HG03039 (cell line): Measurements from ENCODE around the gene MEMO1.
"Not testable (repeated sequence)": the region's sequence is repeated elsewhere in the genome, so short reads cannot be mapped to it uniquely, and the experiment has no call there.

ENCODE experiments used
- ATAC-seq: cut with Tn5 transposase; IDR thresholded peaks from one replicate; pipeline ENCODE4 v1.9.1; 2021; ENCODE audit warnings: mild to moderate bottlenecking, moderate library complexity; ENCODE audit not compliant: unreplicated experiment

MEMO1 gene

DNA sequence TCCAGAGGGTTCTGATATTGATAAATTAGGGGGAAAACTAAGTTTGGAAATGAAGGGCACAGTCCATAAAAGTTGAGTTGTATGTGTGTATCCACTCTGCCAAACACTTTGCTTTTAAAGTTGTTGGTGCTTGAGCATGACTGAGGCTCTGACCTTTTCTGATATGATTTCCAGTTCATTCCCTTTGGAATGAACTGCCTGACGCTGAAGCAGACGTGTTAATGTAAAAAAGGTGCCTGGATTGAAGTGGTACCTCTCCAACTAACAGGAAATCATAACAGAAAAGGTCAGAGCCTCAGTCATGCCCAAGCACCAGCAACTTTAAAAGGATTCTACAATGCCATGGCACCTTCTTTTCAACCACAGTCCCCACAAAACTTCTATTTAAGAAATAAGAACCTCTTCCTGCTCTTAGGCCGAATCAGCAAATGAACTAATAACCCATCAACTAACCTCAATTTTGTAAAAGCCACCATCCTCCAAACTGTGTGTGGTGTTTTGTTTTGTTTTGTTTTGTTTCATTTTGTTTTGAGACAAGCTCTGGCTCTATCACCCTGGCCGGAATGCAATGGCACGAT is 52.6 kb downstream of the MEMO1 start:
- ATAC-seq: no peak

DNA sequence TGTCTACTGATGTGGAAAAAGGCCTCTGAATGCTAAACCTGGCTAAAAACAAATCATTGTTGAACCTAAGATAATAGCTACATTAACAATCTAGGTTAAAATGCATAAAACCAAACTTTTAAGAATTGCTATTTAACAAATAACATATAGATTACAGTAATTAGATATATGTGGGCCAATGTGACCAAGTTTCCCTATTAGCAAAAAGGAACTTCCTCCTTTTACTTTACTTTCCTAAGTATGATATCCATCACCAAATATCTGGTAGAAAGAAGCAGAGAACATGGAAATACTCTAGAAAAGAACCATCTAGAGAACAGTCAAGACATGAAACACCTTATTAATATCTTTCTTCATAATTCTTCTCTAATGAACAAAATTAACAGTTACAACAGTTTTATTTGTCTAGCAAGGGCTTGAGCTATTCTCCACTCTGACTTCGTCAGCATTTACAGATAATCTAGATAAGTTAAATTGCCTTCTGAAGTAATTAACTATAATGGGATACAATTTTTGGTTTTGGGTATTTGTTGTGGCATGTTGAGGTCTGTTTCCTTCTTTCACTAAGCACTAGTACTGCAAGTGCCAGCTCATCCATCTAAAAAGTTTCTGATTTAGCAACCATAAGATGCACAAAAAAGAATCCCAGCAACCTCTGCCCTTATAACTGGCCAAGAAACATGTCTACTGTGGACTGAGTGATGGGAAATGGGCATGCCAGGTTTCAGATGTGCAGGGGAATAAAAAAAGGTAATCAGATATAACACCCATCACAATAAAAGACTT is 53.3 kb downstream of the MEMO1 start:
- ATAC-seq: no peak

DNA sequence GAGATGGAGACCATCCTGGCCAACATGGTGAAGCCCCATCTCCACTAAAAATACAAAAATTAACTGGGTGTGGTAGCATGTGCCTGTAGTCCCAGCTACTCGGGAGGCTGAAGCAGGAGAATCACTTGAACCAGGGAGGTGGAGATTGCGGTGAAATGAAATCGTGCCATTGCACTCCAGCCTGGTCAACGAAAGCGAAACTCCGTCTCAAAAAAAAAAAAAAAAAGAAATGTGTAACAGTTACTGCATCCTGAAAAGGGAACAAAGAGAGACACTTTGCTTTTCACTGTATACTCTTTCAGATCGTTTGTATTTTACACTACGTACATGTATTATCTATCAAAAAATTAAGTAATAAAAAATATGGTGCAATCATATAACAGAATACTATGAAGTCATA is 53.9 kb downstream of the MEMO1 start:
- ATAC-seq: not testable (repeated sequence)

DNA sequence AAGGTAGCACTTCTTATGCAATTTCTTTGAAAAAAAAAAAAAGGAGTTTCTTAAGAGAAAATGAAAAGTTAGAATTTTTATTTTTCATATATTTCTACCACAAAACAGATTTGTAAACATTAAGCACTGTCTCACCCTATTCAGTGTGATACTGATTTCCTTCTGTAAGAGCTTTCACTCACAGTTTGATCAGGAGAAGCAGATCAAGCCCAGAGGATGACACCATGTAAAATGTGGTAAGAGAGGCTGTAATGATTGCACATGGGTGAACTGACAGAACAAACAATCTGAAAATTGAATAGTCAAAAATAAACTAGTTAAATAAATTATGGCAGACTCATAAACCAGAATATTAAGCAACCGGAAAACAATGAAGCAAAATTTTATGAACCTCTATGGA is 54.5 kb downstream of the MEMO1 start:
- ATAC-seq: no peak

DNA sequence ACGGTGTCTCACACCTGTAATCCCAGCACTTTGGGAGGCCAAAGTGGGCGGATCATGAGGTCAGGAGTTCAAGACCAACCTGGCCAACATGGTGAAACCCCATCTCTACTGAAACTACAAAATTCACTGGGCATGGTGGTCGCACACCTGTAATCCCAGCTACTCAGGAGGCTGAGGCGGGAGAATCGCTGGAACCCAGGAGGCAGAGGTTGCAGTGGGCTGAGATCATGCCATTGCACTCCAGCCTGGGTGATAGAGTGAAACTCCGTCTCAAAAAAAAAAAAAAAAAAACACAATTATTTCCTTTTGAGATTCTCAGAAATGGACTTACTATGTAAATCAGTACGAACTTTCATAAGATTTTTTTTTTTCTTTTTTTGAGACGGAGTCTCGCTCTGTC is 57.7 kb downstream of the MEMO1 start:
- not testable (repeated sequence) for ATAC-seq

DNA sequence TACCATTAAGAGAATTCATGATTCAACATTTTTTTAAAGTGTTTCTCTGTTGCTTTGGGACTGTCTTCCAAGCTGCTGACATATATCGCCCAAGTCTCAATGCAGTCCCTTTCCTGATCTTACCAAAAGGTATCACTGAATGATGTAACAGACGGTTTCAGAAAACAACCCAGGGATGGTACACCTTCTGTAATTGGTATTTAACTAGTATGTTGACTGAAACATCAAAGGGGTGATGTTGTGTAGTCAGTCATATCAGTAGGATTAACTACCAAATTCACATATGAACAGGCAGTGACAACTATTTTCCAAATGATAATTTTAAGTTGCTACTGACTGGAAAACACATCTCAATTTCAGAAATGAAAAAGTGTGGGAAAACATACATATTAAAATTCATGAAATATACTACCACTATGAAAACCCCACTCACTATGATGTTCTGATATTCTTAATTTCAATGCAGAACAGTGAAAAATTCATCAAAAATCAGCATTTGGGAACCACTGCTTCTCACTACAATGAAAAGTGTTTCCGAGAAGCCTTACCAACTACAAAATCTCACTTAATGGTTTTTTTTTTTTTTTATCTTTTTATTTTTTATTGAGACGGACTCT is 59.8 kb downstream of the MEMO1 start:
- no peak for ATAC-seq

DNA sequence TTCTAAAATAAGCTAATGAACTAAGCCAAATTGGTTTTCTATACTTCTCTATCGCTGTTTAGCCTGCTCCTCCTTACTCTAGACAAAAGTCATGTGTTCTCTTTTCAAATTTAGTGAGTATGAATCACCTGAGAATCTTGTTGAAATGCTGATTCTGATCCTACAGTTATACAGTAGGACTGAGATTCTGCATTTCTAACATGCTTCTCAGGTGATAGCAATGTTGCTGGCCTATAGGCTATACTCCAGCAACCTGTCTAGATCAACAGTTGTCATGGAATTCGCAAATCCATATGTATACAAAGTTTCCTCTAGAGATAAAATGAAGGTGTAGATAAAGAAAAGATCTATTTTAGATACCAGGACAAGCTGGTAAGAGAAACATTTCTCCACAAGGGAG is 62.9 kb downstream of the MEMO1 start:
- ATAC-seq: no peak

DNA sequence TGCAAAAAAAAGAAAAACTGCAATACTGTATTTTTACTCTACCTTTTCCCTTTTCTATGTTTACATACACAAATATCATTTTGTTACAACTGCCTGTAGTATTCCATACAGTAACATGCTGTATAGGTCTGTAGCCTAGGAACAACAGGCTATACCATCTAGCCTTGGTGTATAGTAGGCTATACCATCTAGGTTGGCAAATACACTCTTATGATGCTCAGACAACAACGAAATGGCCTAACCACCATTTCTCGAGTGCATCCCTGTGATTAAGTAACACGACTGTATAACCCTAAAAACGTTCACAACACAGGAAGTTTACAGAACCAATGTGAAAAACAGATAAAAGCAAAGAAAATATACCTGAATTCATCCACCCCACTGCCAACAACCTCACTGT is 64.0 kb downstream of the MEMO1 start:
- no peak for ATAC-seq

DNA sequence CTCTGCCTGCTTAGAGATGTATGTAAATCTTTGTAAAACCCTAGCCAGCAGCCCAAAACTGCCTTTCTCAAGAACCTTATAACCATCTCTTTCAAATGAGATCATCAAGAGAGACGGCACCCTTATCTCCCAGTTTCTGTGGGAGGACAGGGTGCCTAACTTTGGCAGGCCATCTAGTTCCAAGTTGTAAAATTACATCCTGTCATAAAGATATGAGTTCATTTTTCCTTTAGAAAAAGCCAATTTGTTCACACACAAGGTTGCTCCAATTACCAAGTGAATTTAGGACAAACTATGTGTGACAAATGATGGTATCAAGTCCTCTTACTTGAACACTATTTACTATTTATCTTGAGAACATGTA is 65.3 kb downstream of the MEMO1 start:
- no peak for ATAC-seq

DNA sequence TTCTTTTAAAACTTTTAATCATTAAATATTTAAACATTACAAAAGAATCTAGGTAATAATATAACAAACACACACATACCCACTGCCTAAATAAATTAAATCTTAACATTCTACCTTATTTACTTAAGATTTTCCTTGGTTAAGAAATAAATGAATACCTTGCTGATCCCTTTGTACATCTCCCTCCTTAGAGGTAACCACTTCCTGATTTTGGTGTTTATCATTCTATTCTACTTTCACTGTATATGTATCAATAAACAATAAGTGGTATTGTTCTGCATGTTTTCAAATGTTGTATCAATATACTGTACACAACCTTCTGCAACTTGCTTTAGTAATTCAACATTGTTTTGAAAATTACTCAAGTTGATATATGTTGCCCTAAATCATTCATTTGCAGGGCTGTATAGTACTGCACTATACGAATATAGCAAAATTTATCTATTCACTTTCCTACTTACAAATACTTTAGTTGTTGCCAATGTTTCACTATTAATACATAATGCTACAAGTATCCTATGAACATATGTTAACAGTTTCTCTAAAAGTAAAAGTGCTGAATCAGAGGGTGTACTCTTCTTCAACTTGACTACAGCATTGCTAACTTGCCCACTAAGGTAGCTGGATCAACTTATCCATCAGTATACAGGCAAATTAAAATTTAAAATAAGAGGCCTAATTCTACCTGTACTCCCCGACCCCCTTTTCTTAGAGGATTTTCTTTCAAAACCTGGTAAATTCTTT is 65.8 kb downstream of the MEMO1 start:
- no peak for ATAC-seq

DNA sequence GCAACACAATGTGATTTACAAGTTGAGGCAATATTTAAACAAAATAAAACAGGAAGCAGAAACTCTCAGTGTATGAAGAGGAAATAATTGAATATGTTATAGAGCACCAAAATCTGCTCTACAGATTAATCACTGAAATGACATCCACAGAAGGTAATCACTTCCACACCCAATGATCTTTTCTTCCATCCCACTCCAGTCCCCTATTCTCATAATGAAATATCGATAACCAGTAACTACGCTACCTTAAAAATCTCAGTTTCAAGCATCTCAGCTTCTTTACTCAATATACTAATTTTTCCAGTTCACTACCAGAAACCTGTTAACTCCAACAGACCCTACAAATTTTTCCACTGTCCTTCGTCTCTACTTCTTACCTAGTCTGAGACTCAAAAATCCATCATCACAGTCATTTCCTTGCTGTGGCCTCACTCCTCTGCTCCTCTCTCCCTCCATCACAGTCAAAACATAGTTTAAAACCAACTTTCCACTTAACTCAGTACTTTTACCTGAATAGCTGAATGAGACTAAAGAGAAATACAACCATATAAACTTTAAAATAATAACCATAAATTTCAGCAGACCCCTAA is 67.1 kb downstream of the MEMO1 start:
- no peak for ATAC-seq

DNA sequence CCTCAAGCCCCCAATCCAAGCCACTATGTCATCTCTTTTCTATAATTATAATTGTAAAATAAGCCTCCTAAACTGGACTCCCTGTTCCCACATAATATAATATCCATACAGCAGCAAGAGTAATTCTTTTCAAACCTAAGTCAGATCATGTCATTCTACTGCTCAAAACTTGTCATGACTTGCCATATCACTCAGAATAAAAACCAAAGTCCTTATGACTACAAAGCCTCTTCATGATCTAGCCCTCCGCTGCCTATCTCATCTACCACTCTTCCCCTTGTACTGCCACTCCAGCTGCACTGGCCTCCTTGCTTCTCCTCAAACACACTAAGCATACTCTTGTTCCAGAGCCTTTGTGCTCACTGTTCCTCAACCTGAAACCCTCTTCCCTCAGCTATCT is 69.9 kb downstream of the MEMO1 start:
- ATAC-seq: no peak

DNA sequence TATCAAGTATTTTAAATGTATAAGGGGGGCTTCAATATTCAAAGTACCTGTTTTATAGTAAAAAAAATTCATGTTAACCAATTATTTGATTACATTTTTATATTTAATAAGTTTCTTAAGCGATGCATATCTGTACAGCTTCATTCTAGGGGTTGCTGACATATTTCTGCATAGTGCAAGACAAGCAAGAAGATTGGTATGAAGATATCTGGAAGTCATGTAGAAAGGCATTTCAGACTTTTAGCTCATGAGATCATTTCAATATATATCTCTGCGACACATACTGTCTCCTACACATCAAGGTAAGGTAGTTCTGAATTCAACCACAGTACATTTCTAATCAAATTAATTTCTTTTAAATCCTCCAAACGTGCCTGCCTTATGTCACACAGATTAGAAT is 73.1 kb downstream of the MEMO1 start:
- no peak for ATAC-seq

DNA sequence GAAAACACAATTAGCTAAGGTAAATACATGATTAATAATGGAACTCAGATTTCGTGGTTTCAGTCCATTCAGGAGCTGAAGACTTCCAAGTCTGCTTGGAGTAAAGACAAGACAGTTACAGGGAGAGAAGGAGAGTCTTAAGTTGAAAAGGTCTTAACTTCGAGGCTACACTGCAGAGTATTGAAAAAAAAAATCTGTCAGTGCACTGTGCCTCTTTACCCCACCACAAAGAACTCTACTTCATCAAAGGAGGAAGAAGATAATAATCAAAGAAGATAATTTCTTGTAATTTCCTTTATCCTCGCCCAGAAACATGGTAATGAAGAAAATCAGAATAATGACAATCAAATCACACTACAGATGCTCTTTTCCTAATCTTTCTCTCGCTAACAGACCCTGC is 75.4 kb downstream of the MEMO1 start:
- no peak for ATAC-seq

DNA sequence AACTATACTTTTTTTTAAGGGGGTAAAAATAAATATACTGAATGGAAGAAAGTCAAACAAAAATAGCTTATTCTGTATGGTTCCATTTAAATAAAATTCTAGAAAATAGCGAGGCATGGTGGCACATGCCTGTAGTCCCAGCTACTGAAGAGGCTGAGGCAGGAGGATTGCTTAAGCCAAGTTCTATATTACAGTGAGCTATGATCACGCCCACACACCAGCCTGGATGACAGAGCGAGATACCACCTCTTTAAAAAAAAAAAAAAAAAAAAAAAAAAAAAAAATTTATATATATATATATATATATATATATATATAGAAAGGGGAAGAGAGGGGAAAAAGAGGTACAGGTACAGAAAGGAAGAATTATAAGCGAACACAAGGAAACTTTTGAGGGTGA is 77.7 kb downstream of the MEMO1 start:
- ATAC-seq: no peak

DNA sequence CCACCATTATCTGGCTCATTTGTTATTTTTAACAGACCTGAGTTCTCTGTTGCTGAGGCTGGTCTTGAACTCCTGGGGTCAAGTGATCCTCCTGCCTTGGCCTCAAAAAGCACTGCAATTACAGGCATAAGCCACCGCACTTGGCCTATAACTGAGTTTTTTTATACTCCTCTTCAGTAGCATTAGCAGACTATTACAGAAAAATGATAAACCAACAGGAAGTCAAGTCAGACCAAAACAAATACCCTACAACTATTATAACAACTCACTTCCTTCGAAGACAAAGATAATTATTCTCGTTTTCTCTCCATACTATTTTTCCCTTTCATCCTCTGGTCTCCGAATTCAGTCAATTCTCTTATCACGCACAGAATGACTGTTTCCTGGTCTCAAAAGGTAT is 78.2 kb downstream of the MEMO1 start:
- ATAC-seq: no peak

DNA sequence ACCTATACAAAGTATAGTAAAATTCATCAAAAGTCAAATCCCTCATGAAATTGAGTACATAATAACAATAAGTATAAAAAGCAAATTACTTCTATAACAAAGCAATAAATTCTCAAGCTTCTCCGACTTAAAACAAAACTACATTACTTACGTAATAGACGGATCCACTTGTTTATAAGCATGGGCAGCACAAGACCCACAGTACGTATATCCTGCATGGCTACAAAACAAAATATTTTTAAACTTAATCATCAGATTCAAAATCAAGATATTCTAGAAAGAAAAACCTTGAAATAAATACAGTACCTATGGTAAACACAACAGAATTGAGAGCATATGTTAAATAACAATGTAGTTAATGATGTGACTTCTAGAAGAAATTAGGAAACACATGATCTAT is 78.9 kb downstream of the MEMO1 start:
- ATAC-seq: no peak

DNA sequence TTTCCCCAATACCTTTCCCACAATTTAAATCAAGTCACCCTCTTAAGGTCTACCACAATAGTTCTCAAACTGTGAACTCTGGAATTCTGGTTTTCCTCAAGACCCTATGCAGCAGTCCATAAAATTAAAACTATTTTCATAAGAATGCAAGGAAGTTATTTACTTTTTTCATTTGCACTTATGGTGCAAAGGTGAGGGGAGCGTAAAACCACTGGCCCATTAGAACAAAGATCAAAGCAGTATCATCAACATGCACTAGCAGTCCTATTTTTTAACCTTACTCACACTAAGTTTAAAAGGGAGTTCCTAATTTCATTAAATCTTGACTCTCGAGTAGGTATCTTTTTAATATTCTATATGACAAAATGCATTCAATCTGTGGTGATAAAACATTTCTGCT is 85.3 kb downstream of the MEMO1 start:
- ATAC-seq: no peak

DNA sequence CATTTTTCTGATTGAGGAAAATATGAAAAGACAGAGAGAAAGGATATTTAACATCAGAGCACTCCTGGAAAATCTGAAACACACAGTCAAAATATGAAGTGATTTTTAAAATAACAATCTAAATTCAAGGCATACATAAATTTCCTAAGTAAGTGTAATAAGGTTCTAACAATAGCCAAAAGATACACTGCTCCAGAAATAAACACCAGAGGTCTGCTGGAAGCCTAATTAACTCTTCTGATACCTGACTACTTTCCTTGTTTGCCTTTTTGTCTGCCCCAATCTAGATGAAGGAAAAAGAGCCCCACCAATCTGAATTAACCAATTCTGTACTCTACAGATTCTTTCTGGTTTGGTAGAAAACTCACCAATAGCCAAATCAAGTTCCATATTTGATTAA is 87.1 kb downstream of the MEMO1 start:
- no peak for ATAC-seq

DNA sequence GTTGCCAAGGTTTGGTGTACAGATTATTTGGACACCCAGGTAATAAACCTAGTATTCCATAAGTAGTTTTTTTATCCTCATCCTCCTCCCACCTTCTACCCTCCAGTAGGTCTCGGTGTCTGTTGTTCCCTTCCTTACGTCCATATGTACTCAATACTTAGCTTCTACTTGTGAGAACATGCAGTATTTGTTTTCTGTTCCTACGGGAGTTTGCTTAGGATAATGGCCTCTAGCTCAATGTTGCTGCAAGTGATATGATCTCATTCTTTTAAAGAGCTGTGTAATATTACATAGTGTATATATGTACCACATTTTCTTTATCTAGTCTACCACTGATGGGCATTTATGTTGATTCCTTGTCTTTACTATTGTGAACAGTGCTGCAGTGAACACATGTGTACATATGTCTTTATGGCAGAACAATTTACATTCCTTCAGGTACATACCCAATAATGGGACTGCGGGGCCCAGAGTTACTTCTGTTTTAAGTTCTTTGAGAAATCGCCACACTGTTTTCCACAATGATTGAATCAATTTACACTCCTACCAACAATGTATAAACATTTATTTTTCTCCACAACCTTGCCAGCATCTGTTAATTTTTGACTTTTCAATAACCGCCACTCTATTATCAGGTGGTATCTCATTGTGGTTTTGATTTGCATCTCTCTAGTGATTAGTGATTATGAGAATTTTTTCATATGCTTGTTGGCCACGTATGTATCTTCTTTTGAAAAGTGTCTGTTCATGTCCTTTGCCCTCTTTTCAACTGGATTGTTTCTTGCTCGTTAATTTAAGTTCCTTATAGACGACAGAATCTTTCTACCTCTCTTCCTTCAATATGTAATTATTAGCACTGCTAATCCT is 88.0 kb downstream of the MEMO1 start:
- ATAC-seq: no peak

DNA sequence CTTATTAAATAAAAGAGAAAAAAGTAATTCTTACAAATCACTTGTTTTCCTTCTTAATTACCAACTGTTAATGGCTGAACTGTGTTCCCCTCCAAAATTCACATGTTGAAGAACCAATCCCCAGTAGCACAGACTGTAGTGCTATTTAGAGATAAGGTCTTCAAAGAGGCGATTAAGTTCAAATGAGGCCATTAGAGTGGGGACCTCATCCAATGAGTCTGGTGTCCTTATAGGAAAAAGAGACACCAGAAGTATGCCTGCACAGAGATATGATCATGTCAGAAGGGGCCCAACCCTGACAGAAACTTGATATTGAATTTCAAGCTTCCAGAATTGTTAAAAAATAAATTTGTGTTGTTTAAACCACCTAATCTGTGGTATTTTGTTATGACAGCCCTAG is 89.8 kb downstream of the MEMO1 start:
- ATAC-seq: no peak
